ENCODE measurements around the gene PRKAG2. TPM values are rescaled to one million over a fixed set of nuclear protein-coding genes. Genes with fewer than 3 reads are reported as not detected.

PRKAG2 gene
- total and polyA plus RNA-seq, 9 donors = 9.3 to 37.7 (median 22.6) TPM

GRCh38 chr7:151895631-151896031 is 18.7 kb upstream of the PRKAG2 start:
- Histone ChIP-seq H3K27ac (no peak overlapping the region), H3K4me3 (no peak overlapping the region), H3K36me3 (no peaks in the 10 kb centered on the region), H3K4me1 (ENCODE audit: insufficient read depth) (no peaks in the 10 kb centered on the region), H3K27me3 (no peaks in the 10 kb centered on the region), H3K9me3 (no peaks in the 10 kb centered on the region)
- whole genome bisulfite sequencing, 3 donors = 74 to 86% (median 80%) methylated on average over 10 of the region's 10 CpGs
- intact Hi-C loops (cut with DNase I) = no loop called here
- TF ChIP-seq EP300 (IDR thresholded peaks at IDR 0.05) (no peak), POLR2A (IDR thresholded peaks at IDR 0.05) (no peak), CTCF (IDR thresholded peaks at IDR 0.05) (no peak)
- no peak for DNase-seq

- 86 to 87% (median 87%) methylated on average over 21 of the region's 21 CpGs for WGBS, 3 donors
- Histone ChIP-seq H3K27me3 (no peaks in the 10 kb centered on the region), H3K9me3 (no peaks in the 10 kb centered on the region), H3K27ac (no peak overlapping the region), H3K36me3 (no peaks in the 10 kb centered on the region), H3K4me1 (ENCODE audit: insufficient read depth) (no peaks in the 10 kb centered on the region), H3K4me3 (no peak overlapping the region)
- TF ChIP-seq POLR2A (IDR thresholded peaks at IDR 0.05) = no peak
- TF ChIP-seq CTCF (IDR thresholded peaks at IDR 0.05) = no peak
- no peak for TF ChIP-seq EP300 (IDR thresholded peaks at IDR 0.05)
- intact Hi-C loops (cut with DNase I) = no loop called here
- no peak for DNase-seq
Measured at GRCh38 chr7:151895008-151895630, 18.2 kb upstream of the PRKAG2 start.

GRCh38 chr7:151894111-151895007 is 17.4 kb upstream of the PRKAG2 start:
- no peak for DNase-seq
- no peaks in the 10 kb centered on the region for H3K36me3 ChIP-seq
- H3K27ac ChIP-seq = no peak overlapping the region
- H3K4me1 ChIP-seq (ENCODE audit: insufficient read depth) = no peaks in the 10 kb centered on the region
- TF ChIP-seq POLR2A (IDR thresholded peaks at IDR 0.05) = no peak
- TF ChIP-seq CTCF (IDR thresholded peaks at IDR 0.05) = no peak
- TF ChIP-seq EP300 (IDR thresholded peaks at IDR 0.05) = no peak
- no peaks in the 10 kb centered on the region for H3K9me3 ChIP-seq
- H3K27me3 ChIP-seq = no peaks in the 10 kb centered on the region
- intact Hi-C loops (cut with DNase I) = no loop called here
- WGBS, 3 donors = 66 to 73% (median 70%) methylated on average over 39 to 40 of the region's 40 CpGs
- H3K4me3 ChIP-seq = no peak overlapping the region

- no peak for DNase-seq
- Histone ChIP-seq H3K4me1 (ENCODE audit: insufficient read depth) (no peaks in the 10 kb centered on the region), H3K27ac (no peak overlapping the region), H3K27me3 (no peaks in the 10 kb centered on the region), H3K36me3 (no peaks in the 10 kb centered on the region), H3K9me3 (no peaks in the 10 kb centered on the region), H3K4me3 (no peak overlapping the region)
- 66 to 74% (median 73%) methylated on average over 9 of the region's 9 CpGs for WGBS, 3 donors
- intact Hi-C loops (cut with DNase I) = no loop called here
- no peak for TF ChIP-seq EP300 (IDR thresholded peaks at IDR 0.05)
- TF ChIP-seq CTCF (IDR thresholded peaks at IDR 0.05) = no peak
- no peak for TF ChIP-seq POLR2A (IDR thresholded peaks at IDR 0.05)
Measured at GRCh38 chr7:151893405-151893923, 16.5 kb upstream of the PRKAG2 start.
